K562 (cell line): ENCODE measurements around the gene SGMS1. TPM values are rescaled to one million over a fixed set of nuclear protein-coding genes. Genes with fewer than 3 reads are reported as not detected.

ENCODE experiments used
- ARNT ChIP-seq, 2 experiments: fragments of 450-650 bp; IDR thresholded peaks; 2 replicates each; pipeline ENCODE4 v1.6.1; 2016; ENCODE audit warnings: mild to moderate bottlenecking in 1 of 2
- ATF3 ChIP-seq, 2 experiments: fragments of 450-650 bp in 1 of 2; sonication (generic) in 1 of 2; formaldehyde crosslinking in 1 of 2; IDR thresholded peaks in 1 of 2; conservative IDR thresholded peaks in 1 of 2; 2 replicates each; pipeline versions ENCODE4 v1.6.1 to v1.8.1; 2016 to 2023; ENCODE audit warnings: mild to moderate bottlenecking in 2 of 2, moderate library complexity in 2 of 2, inconsistent platforms in 1 of 2, missing genetic modification reagents in 1 of 2
- C11orf30 ChIP-seq: fragments of 450-650 bp; IDR thresholded peaks from 2 replicates; pipeline ENCODE4 v1.6.1; 2016; ENCODE audit warnings: low read depth, mild to moderate bottlenecking
- CBX1 ChIP-seq: sonication (generic); IDR thresholded peaks from 2 replicates; pipeline ENCODE4 v1.6.1; 2016; ENCODE audit warnings: antibody characterized with exemption, low read depth, mild to moderate bottlenecking
- CHAMP1 ChIP-seq: fragments of 450-650 bp; IDR thresholded peaks from 2 replicates; pipeline ENCODE4 v1.6.1; 2016; ENCODE audit warnings: mild to moderate bottlenecking
- DDX20 ChIP-seq: fragments of 450-650 bp; IDR thresholded peaks from 2 replicates; pipeline ENCODE4 v1.6.1; 2016; ENCODE audit warnings: missing genetic modification characterization, low read depth, mild to moderate bottlenecking, missing compliant biosample characterization, moderate library complexity
- EP400 ChIP-seq: fragments of 450-650 bp; IDR thresholded peaks from 2 replicates; pipeline ENCODE4 v1.6.1; 2017; ENCODE audit warnings: antibody characterized with exemption, mild to moderate bottlenecking, moderate library complexity
- ETV5 ChIP-seq: sonication (generic); formaldehyde crosslinking; IDR thresholded peaks from 2 replicates; pipeline ENCODE4 v1.4.0; 2020; ENCODE audit warnings: low read depth, mild to moderate bottlenecking, missing genetic modification reagents
- FOXJ2 ChIP-seq: fragments of 200-800 bp; sonication (Bioruptor generic); IDR thresholded peaks from 2 replicates; pipeline ENCODE4 v1.6.1; 2016; ENCODE audit warnings: missing genetic modification characterization, missing compliant biosample characterization
- HDGF ChIP-seq: fragments of 450-650 bp; IDR thresholded peaks from 2 replicates; pipeline ENCODE4 v1.6.1; 2016
- IFI16 ChIP-seq: fragments of 250-450 bp; sonication (Bioruptor Pico); IDR thresholded peaks from 2 replicates; pipeline ENCODE4 v2.1.2; 2022; ENCODE audit warnings: mild to moderate bottlenecking, inconsistent platforms
- MBD1 ChIP-seq: fragments of 250-450 bp; sonication (Bioruptor Pico); IDR thresholded peaks from 2 replicates; pipeline ENCODE4 v1.8.0; 2022; ENCODE audit warnings: inconsistent platforms
- MCM3 ChIP-seq: fragments of 450-650 bp; IDR thresholded peaks from 2 replicates; pipeline ENCODE4 v1.6.1; 2016
- MECOM ChIP-seq: fragments of 250-450 bp; sonication (Bioruptor Pico); IDR thresholded peaks from 2 replicates; pipeline ENCODE4 v1.8.0; 2022; ENCODE audit warnings: inconsistent platforms
- NFRKB ChIP-seq: fragments of 450-650 bp; IDR thresholded peaks from 2 replicates; pipeline ENCODE4 v1.6.1; 2016; ENCODE audit warnings: low read depth
- NRF1 ChIP-seq, 2 experiments: fragments of 450-650 bp; IDR thresholded peaks in 1 of 2; conservative IDR thresholded peaks in 1 of 2; 2 replicates each; pipeline ENCODE4 v1.6.1; 2014; ENCODE audit warnings: mild to moderate bottlenecking in 2 of 2
- PKNOX1 ChIP-seq: fragments of 450-650 bp; IDR thresholded peaks from 2 replicates; pipeline ENCODE4 v1.6.1; 2016
- RUNX1 ChIP-seq: sonication (generic); IDR thresholded peaks from 2 replicates; pipeline ENCODE4 v1.6.1; 2016; ENCODE audit warnings: antibody characterized with exemption, low read depth
- SMAD3 ChIP-seq: fragments of 450-650 bp; formaldehyde crosslinking; conservative IDR thresholded peaks from 2 replicates; pipeline ENCODE4 v1.4.0; 2020; ENCODE audit warnings: mild to moderate bottlenecking
- SREBF2 ChIP-seq: sonication (generic); formaldehyde crosslinking; IDR thresholded peaks from 2 replicates; pipeline ENCODE4 v1.4.0; 2020; ENCODE audit warnings: mild to moderate bottlenecking, missing genetic modification reagents
- TAL1 ChIP-seq: fragments of 450-650 bp; IDR thresholded peaks from 2 replicates; pipeline ENCODE4 v1.6.1; 2016; ENCODE audit warnings: mild to moderate bottlenecking
- TFAM ChIP-seq: fragments of 250-450 bp; sonication (Bioruptor Pico); conservative IDR thresholded peaks from 2 replicates; pipeline ENCODE4 v1.5.0; 2021; ENCODE audit warnings: mild to moderate bottlenecking, moderate library complexity
- ZNF785 ChIP-seq: fragments of 250-450 bp; sonication (Bioruptor Pico); IDR thresholded peaks from 2 replicates; pipeline ENCODE4 v1.4.0; 2020; ENCODE audit warnings: mild to moderate bottlenecking
- polyA plus RNA-seq, 8 experiments: library from polyadenylated mRNA; depleted of rRNA in 4 of 8; stranded (reverse) in 5 of 8; unstranded in 3 of 8; fragments of >200 nt; fragmentation: Nextera tagmentation in 2 of 8; fragmentation: Illumina TruSeq in 1 of 8; extraction: Ambion mirVana in 2 of 8; extraction: Trizol in 1 of 8; gene quantifications; 2 replicates each; pipeline versions ENCODE4 v1.2.1 to v1.2.3, GENCODE V29; 2011 to 2014; ENCODE audit warnings: inconsistent platforms in 1 of 8, missing spikeins in 1 of 8
- total RNA-seq, 7 experiments: library from RNA; depleted of rRNA in 6 of 7; stranded (reverse); fragments of >200 nt in 6 of 7; fragmentation: Illumina TruSeq in 2 of 7; extraction: Trizol in 2 of 7; gene quantifications; 2 replicates each; pipeline versions ENCODE4 v1.2.1 to v1.2.3, GENCODE V29; 2011 to 2021; ENCODE audit warnings: low replicate concordance in 1 of 7

The SGMS1 gene
- total and polyA plus RNA-seq, 9 of the 15 experiments (the other 6 are each of a cell fraction or from before 2014, with no cell fraction given), result 22.6 to 232 (median 82.2) TPM

- no peak for TF ChIP-seq MBD1 (CRISPR knock-in tag)
- no peak for TF ChIP-seq FOXJ2
- 0 out of 2 replicates have a peak, but pooled peaks have one; percentile 20 for TF ChIP-seq HDGF
- 0 out of 2 replicates have a peak, but pooled peaks have one; percentile 2 for TF ChIP-seq IFI16 (CRISPR knock-in tag)
- TF ChIP-seq ETV5, result peak; percentile 43; the same call in 1 of the 2 replicates
- TF ChIP-seq ARNT (IDR thresholded peaks at IDR 0.05), result 0 out of 4 replicates have a peak, but pooled peaks of 1 of the 2 experiments have one; percentile 20
- no peak for TF ChIP-seq SREBF2 (CRISPR knock-in tag)
- TF ChIP-seq TAL1, result peak; percentile 81
- no peak for TF ChIP-seq CBX1
- no peak for TF ChIP-seq ATF3 (IDR thresholded peaks at IDR 0.05)
- no peak for TF ChIP-seq ATF3 (CRISPR knock-in tag; conservative IDR thresholded peaks at IDR 0.05)
- no peak for TF ChIP-seq ZNF785 (CRISPR knock-in tag)
- no peak for TF ChIP-seq TFAM (CRISPR knock-in tag)
- TF ChIP-seq NFRKB, result peak; percentile 73; the same call in 1 of the 2 replicates
- no peak for TF ChIP-seq SMAD3
- TF ChIP-seq MCM3, result no peak
- 0 out of 2 replicates have a peak, but pooled peaks have one; percentile 39 for TF ChIP-seq CHAMP1
- peak; percentile 92 for TF ChIP-seq MECOM
- no peak for TF ChIP-seq PKNOX1
- TF ChIP-seq DDX20 (tag), result peak; percentile 42; the same call in 1 of the 2 replicates
- TF ChIP-seq C11orf30, result peak; percentile 55
- TF ChIP-seq RUNX1, result no peak
- TF ChIP-seq NRF1 (conservative IDR thresholded peaks at IDR 0.05 in 1 of 2, IDR thresholded peaks at IDR 0.05 in 1 of 2), result no peak
- peak; percentile 71 for TF ChIP-seq EP400
These were observed 30.8 kb downstream of the SGMS1 start (continued) for GRCh38 chr10:50592961-50593418.
